HG03066 (cell line): ENCODE results near the gene DPP6.

Source experiments
- ATAC-seq: cut with Tn5 transposase; IDR thresholded peaks from one replicate; pipeline ENCODE4 v1.9.1; 2021; ENCODE audit warnings: low read depth; ENCODE audit not compliant: unreplicated experiment

Gene DPP6

DNA sequence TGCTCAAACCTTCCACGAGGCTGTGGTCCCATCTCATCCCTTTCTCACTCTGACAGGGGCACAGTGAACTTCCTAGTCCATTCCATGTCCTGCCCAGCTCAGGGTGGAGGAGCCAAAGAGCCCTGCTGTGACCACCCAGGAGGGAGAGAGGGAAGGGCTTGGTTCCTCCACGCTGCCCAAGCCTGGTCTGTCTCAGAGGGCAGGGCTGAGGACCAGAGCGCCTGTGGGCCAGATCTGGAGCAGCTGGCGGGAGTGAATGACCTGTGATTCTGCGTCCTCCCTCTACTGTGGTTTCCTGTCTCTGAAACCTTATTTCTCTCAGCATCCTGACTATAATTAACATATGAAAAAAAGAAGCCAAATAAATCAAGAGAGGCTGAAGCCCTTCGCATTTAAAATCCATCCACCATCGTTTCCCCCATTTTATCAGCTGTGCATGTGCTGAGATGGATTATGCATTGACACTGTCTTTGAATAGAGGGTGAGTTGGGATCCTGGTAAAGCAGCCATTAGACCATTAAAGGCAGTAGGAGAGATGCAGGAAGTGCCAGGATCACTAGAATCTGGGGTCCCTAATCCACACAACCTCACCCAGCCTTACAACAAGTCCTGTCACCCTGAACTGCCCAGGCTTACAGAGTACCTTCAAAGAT lies 165.6 kb downstream of the DPP6 start:
- no peak for ATAC-seq

DNA sequence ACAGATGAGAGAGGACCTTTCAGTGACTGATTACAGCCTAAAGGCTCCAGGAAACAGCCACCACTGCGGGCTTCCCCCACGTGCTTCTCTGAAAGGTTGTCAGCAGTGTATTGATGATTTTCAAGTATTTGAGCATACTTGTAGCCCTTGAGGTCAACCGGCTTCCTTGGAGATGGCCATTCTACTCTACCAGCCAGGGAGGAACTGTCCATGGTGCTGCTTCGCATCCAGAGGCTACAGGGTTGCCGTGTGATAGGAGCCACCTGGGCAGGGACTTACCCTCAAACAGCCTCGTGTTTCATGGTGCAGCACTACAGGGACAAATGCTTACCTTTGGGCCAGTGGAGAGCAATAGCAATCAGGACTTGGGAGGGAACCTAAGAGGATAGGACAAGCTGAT lies 179.5 kb downstream of the DPP6 start:
- no peak for ATAC-seq

DNA sequence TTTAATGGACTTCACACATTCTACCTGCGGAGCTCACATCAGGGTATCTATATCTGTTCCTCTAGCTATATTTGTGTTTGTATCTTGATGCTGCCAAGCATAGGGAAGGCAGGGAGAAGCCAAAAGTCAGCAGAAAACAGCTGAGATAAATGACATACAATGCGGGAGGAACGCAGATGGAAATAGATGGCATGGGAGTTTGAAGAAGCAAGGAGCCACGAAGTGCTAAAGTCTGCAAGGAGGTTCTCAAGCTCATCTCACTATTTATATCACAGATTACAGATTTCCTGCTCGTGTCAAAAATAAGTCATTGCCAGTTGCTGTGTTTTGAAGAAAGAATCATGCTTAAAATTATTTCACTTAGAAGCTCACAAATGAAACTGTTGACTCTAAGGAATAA lies 180.5 kb downstream of the DPP6 start:
- no peak for ATAC-seq

DNA sequence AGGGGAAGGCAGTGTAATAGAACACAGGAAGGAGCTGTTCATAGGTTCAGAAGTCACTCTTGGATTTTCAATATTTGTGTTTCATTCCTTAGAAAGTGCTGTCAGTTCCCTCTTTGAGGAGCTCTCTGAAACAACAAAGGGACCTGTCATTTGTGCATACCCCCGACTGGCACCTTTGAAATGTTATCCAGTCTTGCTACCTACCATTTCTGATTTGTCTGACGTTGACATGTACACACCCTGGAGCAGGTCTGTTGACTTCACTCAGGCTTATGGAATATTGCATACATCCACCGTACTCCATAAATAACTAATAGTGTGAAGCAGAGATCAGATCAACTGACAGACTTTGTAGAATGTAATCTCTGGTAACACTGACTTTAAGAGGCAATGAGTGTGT lies 189.8 kb downstream of the DPP6 start:
- no peak for ATAC-seq

DNA sequence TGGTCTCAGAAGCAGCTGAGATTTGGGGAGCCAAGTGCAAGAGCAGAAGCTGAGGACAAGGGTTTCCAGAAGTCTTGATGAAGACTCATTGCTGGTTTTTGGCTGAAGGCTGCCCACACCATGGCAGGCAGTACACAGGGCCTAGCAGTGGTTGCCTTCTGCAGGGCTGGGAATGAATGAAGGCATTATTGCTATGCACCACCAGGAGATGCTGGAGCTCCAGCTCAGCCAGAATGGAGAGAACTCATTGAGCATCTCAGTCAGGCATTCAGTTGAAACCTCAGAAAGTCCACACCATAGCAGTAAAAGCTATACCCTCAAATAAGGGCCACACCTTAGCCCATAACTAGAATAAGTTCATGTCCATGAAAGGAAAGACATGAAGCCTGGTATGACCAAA lies 190.5 kb downstream of the DPP6 start:
- no peak for ATAC-seq

DNA sequence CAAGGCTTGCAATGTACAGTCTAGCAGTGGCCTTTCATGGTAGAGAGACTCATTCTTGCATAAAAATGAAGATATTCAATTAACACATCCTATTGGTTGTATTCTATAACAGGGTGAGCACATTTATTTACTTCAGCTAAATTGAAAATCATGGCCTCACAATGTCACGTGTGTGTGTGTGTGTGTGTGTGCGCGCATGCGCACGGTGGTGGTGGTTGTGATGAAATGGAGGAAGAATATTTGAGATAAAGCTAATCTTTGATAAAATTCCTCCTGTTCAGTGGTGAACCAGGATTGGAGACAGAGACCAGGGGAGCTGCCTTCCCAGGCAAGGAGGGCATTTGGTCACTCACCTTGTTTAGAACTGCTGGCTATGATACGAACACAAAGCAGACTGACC lies 199.8 kb downstream of the DPP6 start:
- no peak for ATAC-seq

DNA sequence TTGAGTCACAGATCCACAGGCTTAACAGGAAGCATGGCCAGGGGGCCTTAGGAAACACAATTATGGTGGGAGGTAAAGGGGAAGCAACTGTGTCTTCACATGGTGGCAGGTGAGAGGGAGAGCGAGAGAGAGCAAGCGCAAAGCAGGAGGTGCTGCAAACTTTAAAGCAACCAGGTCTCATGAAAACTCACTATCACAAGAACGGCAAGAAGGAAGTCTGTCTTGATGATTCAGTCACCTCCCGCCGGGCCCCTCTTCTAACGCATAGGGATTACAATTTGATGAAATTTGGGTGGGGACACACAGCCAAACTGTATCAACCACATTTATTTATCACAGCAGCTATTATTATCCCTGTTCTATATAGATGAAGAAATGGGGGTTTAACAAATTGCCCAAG lies 201.6 kb downstream of the DPP6 start:
- no peak for ATAC-seq

DNA sequence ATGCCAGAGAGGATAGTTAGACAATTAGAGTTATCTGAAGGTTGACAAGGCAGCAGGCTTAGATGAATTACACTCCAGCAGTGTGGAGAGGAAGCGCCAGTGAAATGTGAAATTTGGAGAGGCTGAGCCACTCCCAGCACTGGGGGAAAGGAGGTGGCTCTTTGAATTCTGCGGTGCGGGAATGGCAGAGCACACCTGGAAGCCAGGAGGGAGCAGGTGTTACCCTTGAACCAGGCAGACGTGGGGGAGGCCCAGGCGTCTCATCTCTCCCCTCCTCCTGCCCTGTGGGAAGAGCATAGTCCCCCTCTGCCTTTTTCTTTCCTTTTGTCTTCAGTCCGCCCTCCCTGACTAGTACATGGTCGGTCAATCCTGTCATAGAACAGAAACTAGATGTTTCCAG lies 203.1 kb downstream of the DPP6 start:
- ATAC-seq = no peak

DNA sequence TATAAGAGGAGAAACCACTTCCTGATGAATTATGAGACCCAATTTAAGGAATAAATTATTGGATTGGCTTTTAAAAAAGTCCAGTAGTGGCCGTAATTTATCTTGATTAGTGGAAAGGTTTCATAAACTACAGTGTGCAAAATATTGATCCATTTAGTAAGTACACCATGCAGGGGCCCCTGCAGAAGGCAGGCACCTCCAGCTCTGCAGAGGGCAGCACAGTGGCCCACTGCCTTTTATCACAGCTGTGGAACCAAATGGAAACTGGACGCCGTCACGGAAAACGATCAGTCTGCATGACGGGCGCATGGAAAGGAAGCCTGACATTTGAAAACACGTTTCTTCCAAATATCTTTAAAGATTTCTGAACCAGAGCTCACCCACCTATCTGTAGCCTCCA lies 204.0 kb downstream of the DPP6 start:
- ATAC-seq = no peak

DNA sequence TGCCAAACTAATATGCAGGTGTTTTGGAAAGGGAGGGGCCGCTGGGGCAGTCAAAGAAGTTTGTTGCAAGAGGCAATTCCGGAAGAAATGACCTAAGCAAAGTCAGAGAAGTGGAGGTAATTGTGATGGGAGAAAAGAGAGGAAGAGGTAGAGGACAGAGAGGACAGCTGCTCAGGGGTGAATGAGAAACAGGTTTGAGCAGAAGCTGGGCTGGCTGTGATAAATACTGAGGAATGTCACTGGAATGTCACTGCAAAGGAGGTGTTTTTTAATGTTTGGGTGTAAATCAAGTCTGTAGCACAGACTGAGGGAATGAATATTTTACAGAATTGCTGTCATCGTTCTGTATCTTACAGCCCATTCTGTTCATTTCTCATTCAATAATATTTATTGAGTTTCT lies 207.2 kb downstream of the DPP6 start:
- no peak for ATAC-seq

DNA sequence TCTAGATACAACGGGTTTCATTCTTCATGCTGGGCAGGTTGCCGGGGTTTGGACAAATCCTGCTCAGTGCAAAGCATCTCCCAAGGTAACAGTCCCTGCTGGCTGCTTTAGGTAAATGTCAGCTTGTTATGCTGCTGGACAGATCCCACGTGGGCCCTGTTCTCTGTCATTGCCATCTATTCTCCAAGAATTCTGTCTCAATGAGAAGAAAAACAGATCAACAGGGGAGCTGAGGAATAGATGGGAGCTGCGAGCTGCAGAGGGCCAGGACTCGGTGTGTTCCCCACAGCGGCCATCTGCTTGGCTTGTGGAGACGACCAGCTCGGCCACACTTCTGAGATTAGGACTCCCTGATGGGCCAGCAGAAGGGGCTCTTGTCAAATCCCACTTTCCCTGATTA lies 235.2 kb downstream of the DPP6 start:
- no peak for ATAC-seq

DNA sequence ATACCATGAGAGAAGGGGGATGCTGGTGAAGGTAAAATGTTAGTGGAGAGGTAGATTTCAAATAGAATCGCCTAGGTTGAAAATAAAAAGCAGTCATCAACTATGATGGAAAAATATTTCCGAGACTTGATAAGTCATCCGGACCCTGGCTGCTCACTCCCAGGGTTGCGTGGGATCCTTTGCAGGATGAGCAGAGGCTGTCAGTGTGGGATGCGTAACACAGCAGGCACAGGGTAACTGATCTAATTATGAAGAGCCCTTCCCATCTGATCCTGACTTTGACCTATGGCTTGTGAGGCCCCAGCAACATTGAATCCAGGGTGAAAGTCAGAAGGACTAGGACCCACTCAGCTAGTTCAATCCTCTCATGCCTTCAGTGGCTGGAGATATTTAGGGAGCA lies 236.9 kb downstream of the DPP6 start:
- no peak for ATAC-seq

DNA sequence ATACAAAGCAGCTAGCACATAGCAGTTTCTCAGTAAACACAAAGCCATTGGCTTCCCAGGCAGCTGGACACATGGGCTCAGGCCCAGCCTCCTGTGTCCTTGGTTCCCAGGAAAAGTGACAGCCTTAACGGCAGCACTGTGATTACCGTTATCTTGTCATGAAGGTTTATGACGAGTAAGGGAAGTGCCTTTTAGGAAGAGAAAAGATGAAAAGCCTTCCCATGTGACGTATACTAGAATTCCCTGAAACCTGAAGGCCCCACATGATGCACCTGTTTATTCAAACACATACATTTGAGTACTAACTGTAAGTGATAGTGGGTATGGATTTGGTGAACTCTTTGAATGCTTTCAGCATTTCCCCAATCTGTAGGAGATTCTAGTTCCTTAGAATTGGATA lies 244.2 kb downstream of the DPP6 start:
- ATAC-seq = no peak

DNA sequence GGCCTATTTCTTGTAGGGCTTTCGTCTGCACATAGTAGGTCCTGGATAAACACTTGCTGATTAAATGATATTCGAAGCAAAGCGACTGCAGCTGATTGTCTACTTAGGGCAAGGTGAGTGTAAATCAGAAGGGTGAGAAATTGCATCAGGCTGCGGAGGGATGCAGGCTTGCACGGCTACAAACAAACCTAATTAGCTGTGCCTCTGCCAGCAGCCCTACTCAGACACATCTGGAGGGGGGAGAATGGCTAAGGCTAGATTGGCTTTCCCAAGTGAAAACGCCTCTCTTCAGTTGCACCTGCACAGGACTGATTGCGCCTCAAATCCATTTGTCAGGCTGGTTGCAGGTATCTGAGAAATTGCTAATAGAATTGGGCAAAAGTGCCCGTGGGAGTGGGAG lies 247.5 kb downstream of the DPP6 start:
- no peak for ATAC-seq

DNA sequence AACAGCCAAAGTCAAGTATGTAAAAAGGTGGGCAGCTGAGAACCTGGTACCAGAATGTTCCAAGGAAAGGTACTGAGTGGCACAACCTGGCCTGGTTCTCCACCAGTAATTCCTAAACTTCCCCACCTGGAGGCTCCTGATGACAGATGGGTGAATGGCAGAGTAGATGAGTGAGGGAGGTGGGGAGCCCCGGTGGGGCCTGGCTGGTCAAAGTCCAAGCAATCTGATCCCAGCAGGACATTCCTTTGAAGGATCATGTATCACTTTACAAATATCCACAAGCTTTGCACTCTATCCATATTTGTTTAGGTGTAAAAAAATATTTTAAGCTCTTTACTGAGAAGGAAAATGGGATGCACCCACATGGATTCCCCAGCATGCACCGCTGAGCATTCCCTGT lies 250.2 kb downstream of the DPP6 start:
- ATAC-seq = no peak

DNA sequence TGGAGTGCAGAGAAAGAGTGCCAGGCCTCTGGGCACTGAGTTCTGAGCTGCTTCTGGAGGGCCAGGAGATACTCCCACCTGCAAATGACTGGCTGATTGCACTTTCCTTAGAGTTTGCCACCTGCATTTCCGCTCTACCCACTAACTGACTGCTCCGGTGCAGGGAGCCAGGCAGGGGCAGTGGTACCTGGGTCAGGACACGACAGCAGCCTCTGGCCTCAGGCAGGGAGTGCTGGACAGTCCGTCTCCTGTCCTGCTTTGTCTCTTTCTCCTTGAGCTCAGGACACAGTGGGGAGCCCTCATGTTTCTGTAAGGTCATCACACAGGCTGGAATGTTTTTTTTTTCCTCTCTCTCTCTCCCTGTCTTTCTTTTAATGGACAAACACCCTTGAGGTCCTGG lies 252.0 kb downstream of the DPP6 start:
- ATAC-seq = no peak

DNA sequence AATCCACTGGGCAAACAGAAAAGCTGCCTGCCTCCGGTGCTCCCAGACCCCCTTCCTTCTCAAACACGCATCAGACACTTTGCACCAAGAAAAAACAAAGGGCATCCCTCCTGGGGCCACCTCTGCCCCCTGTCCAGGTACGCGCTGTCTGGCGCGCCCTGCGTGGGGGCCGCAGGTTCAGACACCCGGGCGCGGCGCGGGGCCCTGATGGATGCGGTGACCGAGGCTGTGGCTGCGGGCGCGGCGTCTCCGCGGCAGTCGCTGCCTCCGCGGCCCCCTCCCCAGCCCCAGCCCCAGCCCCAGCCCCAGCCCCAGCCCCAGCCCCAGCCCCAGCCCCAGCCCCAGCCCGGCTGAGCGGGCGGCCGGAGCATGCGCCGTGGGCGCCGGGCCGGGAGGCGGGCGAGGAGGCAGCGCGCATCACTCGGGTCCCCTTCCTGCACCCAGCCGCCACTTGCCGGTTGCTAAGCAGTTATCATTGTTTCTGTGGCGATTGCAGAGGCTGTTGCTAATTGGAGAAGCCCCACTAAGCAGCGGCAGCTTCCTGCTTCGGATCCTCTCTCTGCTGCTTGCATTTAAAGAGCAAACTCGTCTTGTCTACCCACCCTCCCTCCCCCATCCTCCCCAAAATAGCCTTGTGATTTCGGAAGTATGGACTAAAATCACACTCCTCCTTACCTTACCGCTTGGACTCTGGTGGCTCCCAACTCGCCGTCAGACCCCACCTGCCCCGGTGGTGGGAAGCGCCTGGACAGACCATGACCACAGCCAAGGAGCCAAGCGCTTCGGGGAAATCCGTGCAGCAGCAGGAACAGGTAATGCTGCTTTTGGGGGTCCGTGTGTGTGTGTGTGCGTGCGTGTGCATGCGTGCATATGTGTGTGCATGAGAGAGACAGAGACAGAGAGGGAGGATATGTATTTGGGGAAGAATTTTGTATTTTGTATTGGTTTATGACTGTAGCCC lies 252.8 kb downstream of the DPP6 start:
- ATAC-seq = no peak

DNA sequence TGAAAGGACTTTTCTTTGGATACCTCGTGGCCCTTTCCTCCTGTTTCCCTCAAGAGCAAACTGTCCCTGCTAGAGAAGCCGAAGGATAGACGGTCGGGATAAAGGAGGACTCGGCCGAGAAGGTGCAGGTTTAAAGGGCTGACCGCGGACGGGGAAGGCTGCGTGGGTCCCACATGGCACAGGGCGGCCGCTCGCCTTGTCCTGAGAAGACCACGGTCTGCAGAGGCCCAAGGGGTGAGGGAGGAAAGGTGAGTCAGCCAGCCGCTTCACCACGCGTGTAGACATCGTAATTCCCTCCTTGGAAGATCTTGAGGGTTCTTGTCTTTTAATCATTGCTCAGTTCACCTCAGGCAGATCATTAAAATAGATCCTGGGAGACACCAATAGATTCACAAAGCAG lies 253.8 kb downstream of the DPP6 start:
- ATAC-seq = no peak

DNA sequence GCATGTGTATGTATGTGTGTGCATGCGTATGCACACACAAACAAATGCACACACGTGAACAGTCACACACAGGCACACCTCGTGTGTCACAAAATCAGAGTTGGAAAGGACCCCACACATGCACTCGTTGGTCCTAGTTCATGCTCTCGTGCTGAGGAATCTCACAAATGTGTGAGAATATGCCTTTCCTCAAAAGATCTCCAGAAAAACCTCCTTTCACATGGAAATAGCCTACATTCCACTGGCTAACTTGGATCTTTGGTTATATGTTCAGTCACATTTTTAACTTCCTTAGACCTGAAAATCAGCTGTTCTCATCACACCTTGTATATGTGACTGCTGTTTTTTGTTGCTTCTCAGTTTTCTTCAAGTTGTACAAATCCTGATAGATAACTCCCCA lies 256.7 kb downstream of the DPP6 start:
- no peak for ATAC-seq

DNA sequence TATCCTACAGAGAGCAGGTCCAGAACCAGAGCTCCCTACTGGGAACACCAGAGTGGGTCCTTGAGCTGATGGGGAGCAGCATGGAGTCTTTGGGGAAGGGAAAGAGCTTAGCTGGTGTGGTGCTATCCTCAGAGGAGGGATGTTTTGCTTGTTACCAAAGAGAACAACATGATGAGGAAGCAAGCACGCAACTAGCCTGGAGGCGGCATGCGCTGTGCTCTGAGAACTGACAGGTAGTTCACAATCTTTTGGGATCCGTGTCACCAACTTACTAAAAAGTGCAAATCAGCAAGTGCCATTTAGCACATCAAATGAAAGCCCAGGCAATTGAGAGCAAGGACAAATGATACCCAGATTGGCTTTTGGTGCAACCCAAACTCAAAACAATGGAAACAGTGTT lies 257.9 kb downstream of the DPP6 start:
- ATAC-seq = no peak

DNA sequence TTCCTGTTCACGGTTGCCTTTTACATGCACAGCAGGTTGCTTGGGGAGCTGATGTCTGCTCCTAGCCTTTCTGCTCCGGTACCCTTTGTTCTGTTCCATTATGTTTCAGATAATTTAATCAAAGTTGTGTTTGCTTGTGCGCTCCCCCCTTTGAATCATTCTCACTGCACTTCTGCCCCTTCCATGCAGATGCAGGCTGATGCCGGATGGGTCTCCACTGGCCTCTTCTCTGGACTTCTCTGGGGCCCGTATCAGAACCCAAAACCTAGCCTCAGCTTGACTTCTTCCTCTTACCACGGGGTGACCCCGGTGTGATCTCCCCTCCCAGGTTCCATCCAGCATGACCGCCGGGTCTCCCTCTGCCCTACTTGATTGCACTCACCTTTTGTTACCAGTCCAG lies 272.0 kb downstream of the DPP6 start:
- no peak for ATAC-seq

DNA sequence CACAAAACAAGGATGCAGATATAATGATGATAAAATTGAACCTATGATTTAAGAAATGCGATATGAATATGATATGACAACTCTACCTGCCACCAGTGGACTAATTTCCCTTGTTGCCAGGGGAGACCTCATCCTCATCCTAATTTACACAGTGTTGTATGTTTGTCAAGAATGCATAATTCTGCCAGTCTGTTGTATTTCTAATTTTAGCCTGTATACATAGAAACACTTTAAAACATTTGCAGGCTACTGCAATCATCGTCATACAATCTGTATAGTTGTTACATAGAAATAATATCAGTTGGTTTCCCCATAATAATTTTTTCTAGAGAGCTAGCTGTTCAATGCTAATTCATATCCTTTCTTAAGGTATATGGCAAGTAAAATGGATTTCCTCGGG lies 274.2 kb downstream of the DPP6 start:
- no peak for ATAC-seq
